ENCODE results near the gene SPDYE18.
"Not testable (repeated sequence)": the region's sequence is repeated elsewhere in the genome, so short reads cannot be mapped to it uniquely, and the experiment has no call there.

The SPDYE18 gene

GRCh38 chr7:77062557-77062956, at the start of gene SPDYE18:
SPDYE18 (minus strand) TSS chr7:77062558; CDS start chr7:77060512, 2,046 bp downstream.
- not testable (repeated sequence) for H3K4me2 ChIP-seq (ENCODE audit: low read length); H3K9me3 ChIP-seq (ENCODE audit: control insufficient read depth, low read length); H3K4me3 ChIP-seq (ENCODE audit: low read depth, low read length); H3K9ac ChIP-seq; H3K27ac ChIP-seq; H3K36me3 ChIP-seq (ENCODE audit: control insufficient read depth, insufficient read depth, low read length); H2AFZ ChIP-seq; H3K27me3 ChIP-seq (ENCODE audit: control insufficient read depth, insufficient read depth, low read length); H3K4me1 ChIP-seq; H3K79me2 ChIP-seq

- not testable (repeated sequence) for H3K4me3 ChIP-seq (ENCODE audit: low read depth, low read length); H3K79me2 ChIP-seq; H3K4me2 ChIP-seq (ENCODE audit: low read length); H3K4me1 ChIP-seq; H3K9me3 ChIP-seq (ENCODE audit: control insufficient read depth, low read length); H3K27ac ChIP-seq; H3K36me3 ChIP-seq (ENCODE audit: control insufficient read depth, insufficient read depth, low read length); H2AFZ ChIP-seq; H3K27me3 ChIP-seq (ENCODE audit: control insufficient read depth, insufficient read depth, low read length); H3K9ac ChIP-seq
Measured at GRCh38 chr7:77108362-77108761, 46.0 kb upstream of the SPDYE18 start.

GRCh38 chr7:77107659-77108058, 45.3 kb upstream of the SPDYE18 start:
- H3K9ac ChIP-seq; H3K27ac ChIP-seq; H3K36me3 ChIP-seq (ENCODE audit: control insufficient read depth, insufficient read depth, low read length); H2AFZ ChIP-seq; H3K79me2 ChIP-seq; H3K9me3 ChIP-seq (ENCODE audit: control insufficient read depth, low read length); H3K27me3 ChIP-seq (ENCODE audit: control insufficient read depth, insufficient read depth, low read length); H3K4me3 ChIP-seq (ENCODE audit: low read depth, low read length); H3K4me1 ChIP-seq; H3K4me2 ChIP-seq (ENCODE audit: low read length): not testable (repeated sequence)

- not testable (repeated sequence) for H3K27me3 ChIP-seq (ENCODE audit: control insufficient read depth, insufficient read depth, low read length); H3K4me1 ChIP-seq; H3K36me3 ChIP-seq (ENCODE audit: control insufficient read depth, insufficient read depth, low read length); H3K79me2 ChIP-seq; H3K4me3 ChIP-seq (ENCODE audit: low read depth, low read length); H3K9ac ChIP-seq; H3K9me3 ChIP-seq (ENCODE audit: control insufficient read depth, low read length); H3K4me2 ChIP-seq (ENCODE audit: low read length); H2AFZ ChIP-seq; H3K27ac ChIP-seq
Measured at GRCh38 chr7:77105904-77106303, 43.5 kb upstream of the SPDYE18 start.

DNA sequence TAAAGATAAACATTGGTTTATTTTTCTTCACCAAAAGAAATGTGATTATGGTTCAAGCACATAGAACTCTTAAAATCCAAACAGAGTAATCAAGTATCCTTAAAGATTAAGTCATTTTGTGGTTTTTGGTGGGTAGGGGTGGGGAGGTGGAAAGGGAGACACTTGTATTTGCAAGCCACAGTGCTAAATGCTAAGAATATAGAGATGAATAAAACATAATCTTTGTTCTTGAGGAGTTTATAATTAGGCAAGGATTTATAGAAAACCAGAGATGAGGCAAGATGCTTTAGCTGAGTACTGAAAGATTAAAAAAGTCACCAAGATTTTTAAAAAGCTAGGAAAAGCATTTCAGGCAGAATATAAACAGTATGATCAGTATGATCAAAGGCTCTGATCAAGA, 40.3 kb upstream of the SPDYE18 start:
- not testable (repeated sequence) for H3K4me2 ChIP-seq (ENCODE audit: low read length); H3K4me3 ChIP-seq (ENCODE audit: low read depth, low read length); H3K27me3 ChIP-seq (ENCODE audit: control insufficient read depth, insufficient read depth, low read length); H3K4me1 ChIP-seq; H3K9me3 ChIP-seq (ENCODE audit: control insufficient read depth, low read length); H3K79me2 ChIP-seq; H3K36me3 ChIP-seq (ENCODE audit: control insufficient read depth, insufficient read depth, low read length); H3K27ac ChIP-seq; H2AFZ ChIP-seq; H3K9ac ChIP-seq

- H3K79me2 ChIP-seq; H3K27ac ChIP-seq; H3K4me2 ChIP-seq (ENCODE audit: low read length); H3K4me1 ChIP-seq; H3K27me3 ChIP-seq (ENCODE audit: control insufficient read depth, insufficient read depth, low read length); H3K9ac ChIP-seq; H2AFZ ChIP-seq; H3K9me3 ChIP-seq (ENCODE audit: control insufficient read depth, low read length); H3K36me3 ChIP-seq (ENCODE audit: control insufficient read depth, insufficient read depth, low read length); H3K4me3 ChIP-seq (ENCODE audit: low read depth, low read length): not testable (repeated sequence)
Measured at GRCh38 chr7:77101187-77101586, 38.8 kb upstream of the SPDYE18 start.

DNA sequence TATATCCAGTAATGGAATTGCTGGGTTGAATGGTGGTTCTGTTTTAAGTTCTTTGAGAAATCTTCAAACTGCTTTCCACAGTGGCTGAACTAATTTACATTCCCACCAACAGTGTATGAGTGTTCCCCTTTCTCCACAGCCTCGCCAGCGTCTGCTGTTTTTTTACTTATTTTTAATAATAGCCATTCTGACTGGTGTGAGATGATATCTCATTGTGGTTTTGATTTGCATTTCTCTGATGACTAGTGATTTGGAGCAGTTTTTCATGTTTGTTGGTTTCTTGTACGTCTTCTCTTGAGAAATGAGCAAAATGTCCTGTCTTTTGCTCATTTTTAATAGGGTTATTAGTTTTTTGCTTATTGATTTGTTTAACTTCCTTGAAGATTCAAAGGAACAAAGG, 38.1 kb upstream of the SPDYE18 start:
- H3K4me2 ChIP-seq (ENCODE audit: low read length); H3K27me3 ChIP-seq (ENCODE audit: control insufficient read depth, insufficient read depth, low read length); H3K4me3 ChIP-seq (ENCODE audit: low read depth, low read length); H3K9ac ChIP-seq; H3K9me3 ChIP-seq (ENCODE audit: control insufficient read depth, low read length); H3K4me1 ChIP-seq; H3K36me3 ChIP-seq (ENCODE audit: control insufficient read depth, insufficient read depth, low read length); H3K27ac ChIP-seq; H2AFZ ChIP-seq; H3K79me2 ChIP-seq: not testable (repeated sequence)

GRCh38 chr7:77092301-77092700, 29.9 kb upstream of the SPDYE18 start:
- H3K27me3 ChIP-seq (ENCODE audit: control insufficient read depth, insufficient read depth, low read length); H3K4me2 ChIP-seq (ENCODE audit: low read length); H3K4me3 ChIP-seq (ENCODE audit: low read depth, low read length); H3K4me1 ChIP-seq; H3K79me2 ChIP-seq; H3K36me3 ChIP-seq (ENCODE audit: control insufficient read depth, insufficient read depth, low read length); H3K27ac ChIP-seq; H3K9me3 ChIP-seq (ENCODE audit: control insufficient read depth, low read length); H2AFZ ChIP-seq; H3K9ac ChIP-seq: not testable (repeated sequence)

- not testable (repeated sequence) for H3K4me3 ChIP-seq (ENCODE audit: low read depth, low read length); H3K36me3 ChIP-seq (ENCODE audit: control insufficient read depth, insufficient read depth, low read length); H3K9ac ChIP-seq; H2AFZ ChIP-seq; H3K4me2 ChIP-seq (ENCODE audit: low read length); H3K27ac ChIP-seq; H3K4me1 ChIP-seq; H3K79me2 ChIP-seq; H3K9me3 ChIP-seq (ENCODE audit: control insufficient read depth, low read length); H3K27me3 ChIP-seq (ENCODE audit: control insufficient read depth, insufficient read depth, low read length)
Measured at GRCh38 chr7:77082192-77082591, 19.8 kb upstream of the SPDYE18 start.

DNA sequence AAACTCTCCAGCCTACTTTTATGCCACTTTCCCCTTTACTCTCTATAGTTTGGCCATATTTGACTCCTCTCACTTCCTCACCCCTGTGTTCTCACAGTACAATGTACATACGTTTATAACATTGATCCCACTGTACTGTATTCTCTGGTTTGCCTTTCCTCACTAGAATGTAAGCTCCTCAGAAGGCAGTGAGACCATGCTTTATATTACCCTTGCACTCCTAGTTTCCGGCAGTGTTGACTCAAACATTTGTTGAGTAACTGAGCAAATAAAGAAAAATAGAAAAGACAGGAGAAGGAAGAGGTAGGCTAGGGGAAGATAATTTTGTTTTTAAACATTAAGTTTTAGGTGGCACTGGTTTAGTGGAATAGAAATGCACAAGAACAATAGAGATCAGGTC, 17.9 kb upstream of the SPDYE18 start:
- H3K36me3 ChIP-seq (ENCODE audit: control insufficient read depth, insufficient read depth, low read length); H3K27me3 ChIP-seq (ENCODE audit: control insufficient read depth, insufficient read depth, low read length); H2AFZ ChIP-seq; H3K4me2 ChIP-seq (ENCODE audit: low read length); H3K4me3 ChIP-seq (ENCODE audit: low read depth, low read length); H3K9me3 ChIP-seq (ENCODE audit: control insufficient read depth, low read length); H3K9ac ChIP-seq; H3K27ac ChIP-seq; H3K79me2 ChIP-seq; H3K4me1 ChIP-seq: not testable (repeated sequence)

DNA sequence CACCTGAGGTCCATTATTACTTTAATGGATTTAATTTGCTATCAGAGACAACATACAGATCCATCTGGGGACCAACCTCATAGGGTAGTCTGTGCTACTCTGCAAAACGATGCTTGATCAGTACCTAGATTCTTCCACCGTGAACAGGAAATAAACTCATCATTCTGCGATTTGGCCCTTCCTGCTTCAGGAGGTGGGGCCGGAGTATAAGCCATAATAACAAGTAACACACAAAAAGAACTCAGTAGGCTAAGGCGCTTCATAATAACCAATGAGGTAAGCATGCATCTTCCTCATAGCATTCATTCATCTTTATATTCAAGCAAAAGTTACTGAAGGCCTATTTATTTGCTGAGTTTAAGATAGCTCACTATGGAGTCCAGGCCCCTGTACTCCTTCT, 17.3 kb upstream of the SPDYE18 start:
- H3K4me3 ChIP-seq (ENCODE audit: low read depth, low read length); H3K27me3 ChIP-seq (ENCODE audit: control insufficient read depth, insufficient read depth, low read length); H3K9me3 ChIP-seq (ENCODE audit: control insufficient read depth, low read length); H3K9ac ChIP-seq; H3K36me3 ChIP-seq (ENCODE audit: control insufficient read depth, insufficient read depth, low read length); H2AFZ ChIP-seq; H3K4me1 ChIP-seq; H3K27ac ChIP-seq; H3K4me2 ChIP-seq (ENCODE audit: low read length); H3K79me2 ChIP-seq: not testable (repeated sequence)

- H3K9ac ChIP-seq; H3K27me3 ChIP-seq (ENCODE audit: control insufficient read depth, insufficient read depth, low read length); H3K4me2 ChIP-seq (ENCODE audit: low read length); H3K79me2 ChIP-seq; H3K9me3 ChIP-seq (ENCODE audit: control insufficient read depth, low read length); H3K36me3 ChIP-seq (ENCODE audit: control insufficient read depth, insufficient read depth, low read length); H3K27ac ChIP-seq; H3K4me3 ChIP-seq (ENCODE audit: low read depth, low read length); H3K4me1 ChIP-seq; H2AFZ ChIP-seq: not testable (repeated sequence)
Measured at GRCh38 chr7:77079112-77079511, 16.8 kb upstream of the SPDYE18 start.
